ENCODE data around the gene MEF2D. TPM values are rescaled to one million over a fixed set of nuclear protein-coding genes. Genes with fewer than 3 reads are reported as not detected.

Gene MEF2D
- total RNA-seq, 1 experiment from 2014 or later: 17.3 TPM

DNA sequence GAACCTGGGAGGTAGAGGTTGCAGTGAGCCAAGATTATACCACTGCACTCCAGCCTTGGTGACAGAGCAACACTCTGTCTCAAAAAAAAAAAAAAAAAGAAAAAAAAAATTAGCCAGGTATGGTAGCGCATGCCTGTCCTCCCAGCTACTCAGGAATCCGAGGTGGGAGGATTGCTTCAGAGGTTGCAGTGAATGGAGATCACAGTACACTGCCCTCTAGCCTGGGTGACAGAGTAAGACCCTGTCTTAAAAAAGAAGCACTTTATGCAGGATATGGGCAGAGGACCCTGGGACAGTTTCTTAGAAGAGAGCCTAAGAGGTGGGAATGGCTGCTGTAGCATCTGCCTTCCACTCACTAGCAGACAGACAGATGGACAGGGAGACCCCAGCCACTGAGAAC, 48.8 kb upstream of the MEF2D start:
- CTCF ChIA-PET: no interaction called here
- Histone ChIP-seq H4K20me1 (ENCODE audit: low read length) (no peaks in the 10 kb centered on the region), H3K4me1 (ENCODE audit: insufficient read depth, low read length) (peaks cover 21% of the 10 kb centered on the region), H3K9me2 (replicated peaks; ENCODE audit: low read length) (no peaks in the 10 kb centered on the region), H3K27ac (ENCODE audit: low read length) (no peak overlapping the region), H3K9ac (ENCODE audit: low read length) (no peak overlapping the region), H3K9me3 (ENCODE audit: low read length) (no peaks in the 10 kb centered on the region), H2AFZ (ENCODE audit: low read length) (no peak overlapping the region), H3K36me3 (ENCODE audit: low read depth, low read length) (peaks cover 74% of the 10 kb centered on the region), H3K4me3 (ENCODE audit: low read length) (no peak overlapping the region), H3K79me2 (ENCODE audit: low read length) (no peaks in the 10 kb centered on the region), H3K27me3 (ENCODE audit: low read length) (no peaks in the 10 kb centered on the region), H3K4me2 (ENCODE audit: low read length) (no peak overlapping the region), H3F3A (ENCODE audit: low read length, unreplicated experiment) (no peaks in the 10 kb centered on the region)
- DNase-seq (no peak), ATAC-seq (no peak)
- BruUV-seq (replicated peaks): no TSS peak
- TF ChIP-seq EZH2 (IDR thresholded peaks at IDR 0.05; ENCODE audit: low read length, unreplicated experiment): no peak
- intact Hi-C loops (cut with micrococcal nuclease): no loop called here
- POLR2A ChIA-PET (ENCODE audit: unreplicated experiment): no interaction called here

DNA sequence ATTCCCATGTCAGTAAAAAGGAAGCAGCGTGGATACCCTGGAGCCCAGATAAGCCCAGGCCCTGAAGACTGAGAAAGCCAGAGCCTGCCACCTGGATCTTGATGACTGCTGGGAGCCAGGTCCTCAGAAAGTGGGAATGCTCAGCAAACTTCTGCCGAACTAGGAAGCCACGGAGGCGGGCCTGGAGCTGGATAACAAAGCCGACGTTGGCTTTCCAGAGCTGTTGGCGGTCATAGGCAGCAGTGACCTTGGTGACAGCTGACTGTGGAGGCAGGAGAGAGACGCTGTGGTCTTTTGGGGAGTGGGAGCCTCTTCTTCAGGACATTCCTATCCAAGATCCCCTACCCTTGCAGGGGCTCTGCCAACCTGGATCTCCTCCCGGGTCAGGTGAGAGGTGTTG, 47.4 kb upstream of the MEF2D start:
- H3K4me1 ChIP-seq (ENCODE audit: insufficient read depth, low read length): peaks cover 20% of the 10 kb centered on the region
- DNase-seq (no peak), ATAC-seq (no peak)
- H3K79me2 ChIP-seq (ENCODE audit: low read length): no peaks in the 10 kb centered on the region
- no peak overlapping the region for H3K27ac ChIP-seq (ENCODE audit: low read length)
- no peaks in the 10 kb centered on the region for H4K20me1 ChIP-seq (ENCODE audit: low read length)
- no TSS peak for BruUV-seq (replicated peaks)
- no peaks in the 10 kb centered on the region for H3F3A ChIP-seq (ENCODE audit: low read length, unreplicated experiment)
- H3K4me3 ChIP-seq (ENCODE audit: low read length): no peak overlapping the region
- POLR2A ChIA-PET (ENCODE audit: unreplicated experiment): no interaction called here
- peaks cover 75% of the 10 kb centered on the region for H3K36me3 ChIP-seq (ENCODE audit: low read depth, low read length)
- intact Hi-C loops (cut with micrococcal nuclease): no loop called here
- TF ChIP-seq EZH2 (IDR thresholded peaks at IDR 0.05; ENCODE audit: low read length, unreplicated experiment) (no peak), EZH2phosphoT487 (IDR thresholded peaks at IDR 0.05; ENCODE audit: borderline replicate concordance, low read length) (no peak)
- TF ChIP-seq, protein P1, sequence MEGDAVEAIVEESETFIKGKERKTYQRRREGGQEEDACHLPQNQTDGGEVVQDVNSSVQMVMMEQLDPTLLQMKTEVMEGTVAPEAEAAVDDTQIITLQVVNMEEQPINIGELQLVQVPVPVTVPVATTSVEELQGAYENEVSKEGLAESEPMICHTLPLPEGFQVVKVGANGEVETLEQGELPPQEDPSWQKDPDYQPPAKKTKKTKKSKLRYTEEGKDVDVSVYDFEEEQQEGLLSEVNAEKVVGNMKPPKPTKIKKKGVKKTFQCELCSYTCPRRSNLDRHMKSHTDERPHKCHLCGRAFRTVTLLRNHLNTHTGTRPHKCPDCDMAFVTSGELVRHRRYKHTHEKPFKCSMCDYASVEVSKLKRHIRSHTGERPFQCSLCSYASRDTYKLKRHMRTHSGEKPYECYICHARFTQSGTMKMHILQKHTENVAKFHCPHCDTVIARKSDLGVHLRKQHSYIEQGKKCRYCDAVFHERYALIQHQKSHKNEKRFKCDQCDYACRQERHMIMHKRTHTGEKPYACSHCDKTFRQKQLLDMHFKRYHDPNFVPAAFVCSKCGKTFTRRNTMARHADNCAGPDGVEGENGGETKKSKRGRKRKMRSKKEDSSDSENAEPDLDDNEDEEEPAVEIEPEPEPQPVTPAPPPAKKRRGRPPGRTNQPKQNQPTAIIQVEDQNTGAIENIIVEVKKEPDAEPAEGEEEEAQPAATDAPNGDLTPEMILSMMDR (conservative IDR thresholded peaks at IDR 0.05; ENCODE audit: low read depth, low read length): no peak
- no peaks in the 10 kb centered on the region for H3K9me2 ChIP-seq (replicated peaks; ENCODE audit: low read length)
- CTCF ChIA-PET: no interaction called here
- H3K4me2 ChIP-seq (ENCODE audit: low read length): no peak overlapping the region
- no peaks in the 10 kb centered on the region for H3K9me3 ChIP-seq (ENCODE audit: low read length)
- no peak overlapping the region for H3K9ac ChIP-seq (ENCODE audit: low read length)
- no peak overlapping the region for H2AFZ ChIP-seq (ENCODE audit: low read length)
- H3K27me3 ChIP-seq (ENCODE audit: low read length): no peaks in the 10 kb centered on the region

DNA sequence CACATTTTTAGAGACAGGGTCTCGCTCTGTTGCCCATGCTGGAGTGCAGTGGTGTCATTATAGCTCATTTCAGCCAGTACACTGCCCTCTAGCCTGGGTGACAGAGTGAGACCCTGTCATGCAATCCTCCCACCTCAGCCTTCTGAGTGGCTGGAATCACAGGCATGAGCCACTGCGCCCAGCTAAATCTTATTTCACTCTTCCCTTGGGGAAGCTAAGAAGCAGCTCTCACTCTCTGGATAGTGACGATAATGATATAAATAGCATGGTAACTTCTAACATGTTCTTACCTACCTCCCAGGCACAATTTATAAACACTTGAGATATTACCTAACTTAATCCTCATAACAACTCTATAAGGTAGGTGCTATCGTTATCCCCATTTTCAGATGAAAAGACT, 46.9 kb upstream of the MEF2D start:
- ChIA-PET CTCF (no interaction called here), POLR2A (ENCODE audit: unreplicated experiment) (no interaction called here)
- Histone ChIP-seq H3K4me2 (ENCODE audit: low read length) (no peak overlapping the region), H3K36me3 (ENCODE audit: low read depth, low read length) (peaks cover 76% of the 10 kb centered on the region), H3K4me3 (ENCODE audit: low read length) (no peak overlapping the region), H3K9me2 (replicated peaks; ENCODE audit: low read length) (no peaks in the 10 kb centered on the region), H4K20me1 (ENCODE audit: low read length) (no peaks in the 10 kb centered on the region), H3K79me2 (ENCODE audit: low read length) (no peaks in the 10 kb centered on the region), H2AFZ (ENCODE audit: low read length) (no peak overlapping the region), H3K9ac (ENCODE audit: low read length) (no peak overlapping the region), H3K27me3 (ENCODE audit: low read length) (no peaks in the 10 kb centered on the region), H3K4me1 (ENCODE audit: insufficient read depth, low read length) (peaks cover 15% of the 10 kb centered on the region), H3F3A (ENCODE audit: low read length, unreplicated experiment) (no peaks in the 10 kb centered on the region), H3K9me3 (ENCODE audit: low read length) (no peaks in the 10 kb centered on the region), H3K27ac (ENCODE audit: low read length) (no peak overlapping the region)
- ATAC-seq (no peak), DNase-seq (no peak)
- TF ChIP-seq, protein P1 (conservative IDR thresholded peaks at IDR 0.05; ENCODE audit: low read depth, low read length): no peak
- TF ChIP-seq EZH2phosphoT487 (IDR thresholded peaks at IDR 0.05; ENCODE audit: borderline replicate concordance, low read length): no peak
- no peak for TF ChIP-seq EZH2 (IDR thresholded peaks at IDR 0.05; ENCODE audit: low read length, unreplicated experiment)
- no TSS peak for BruUV-seq (replicated peaks)
- intact Hi-C loops (cut with micrococcal nuclease): no loop called here
